ENCODE data around the gene OR8A1. TPM values are rescaled to one million over a fixed set of nuclear protein-coding genes. Genes with fewer than 3 reads are reported as not detected.

The OR8A1 gene
- total and polyA plus RNA-seq, 8 donors, result not detected

- Histone ChIP-seq H3K27me3 (peaks cover 0 to 20% (median 0%) of the 10 kb centered on the region in 3 donors), H3K27ac (no peak overlapping the region), H3K36me3 (no peaks in the 10 kb centered on the region), H3K4me3 (no peak overlapping the region), H3K4me1 (no peaks in the 10 kb centered on the region), H3K9me3 (no peaks in the 10 kb centered on the region)
- intact Hi-C loops (cut with DNase I; ENCODE audit: low total_unique reads), result no loop called here
- DNase-seq, result no peak
- TF ChIP-seq POLR2AphosphoS5 (IDR thresholded peaks at IDR 0.05) (no peak), CTCF (IDR thresholded peaks at IDR 0.05) (no peak), EP300 (IDR thresholded peaks at IDR 0.05) (no peak), POLR2A (IDR thresholded peaks at IDR 0.05) (no peak)
- 68 to 76% (median 72%) methylated on average over 2 of the region's 2 CpGs for WGBS, 5 donors
Measured at GRCh38 chr11:124591430-124591829, 21.6 kb downstream of the OR8A1 start.

GRCh38 chr11:124592627-124593026 is 22.8 kb downstream of the OR8A1 start:
- Histone ChIP-seq H3K9me3 (no peaks in the 10 kb centered on the region), H3K36me3 (no peaks in the 10 kb centered on the region), H3K4me1 (no peaks in the 10 kb centered on the region), H3K4me3 (no peak overlapping the region), H3K27ac (no peak overlapping the region), H3K27me3 (peaks cover 0 to 28% (median 0%) of the 10 kb centered on the region in 3 donors)
- DNase-seq, result no peak
- intact Hi-C loops (cut with DNase I; ENCODE audit: low total_unique reads), result no loop called here
- whole genome bisulfite sequencing, 5 donors, result 70 to 83% (median 74%) methylated on average over 6 of the region's 6 CpGs
- TF ChIP-seq POLR2A (IDR thresholded peaks at IDR 0.05) (no peak), POLR2AphosphoS5 (IDR thresholded peaks at IDR 0.05) (no peak), EP300 (IDR thresholded peaks at IDR 0.05) (no peak), CTCF (IDR thresholded peaks at IDR 0.05) (no peak)

GRCh38 chr11:124595302-124595701 is 25.5 kb downstream of the OR8A1 start:
- H3K36me3 ChIP-seq, result no peaks in the 10 kb centered on the region
- no peaks in the 10 kb centered on the region for H3K9me3 ChIP-seq
- H3K4me3 ChIP-seq, result no peak overlapping the region
- peaks cover 0 to 28% (median 0%) of the 10 kb centered on the region in 3 donors for H3K27me3 ChIP-seq
- no peak for DNase-seq
- no peak for TF ChIP-seq POLR2AphosphoS5 (IDR thresholded peaks at IDR 0.05)
- TF ChIP-seq EP300 (IDR thresholded peaks at IDR 0.05), result no peak
- TF ChIP-seq CTCF (IDR thresholded peaks at IDR 0.05), result no peak
- TF ChIP-seq POLR2A (IDR thresholded peaks at IDR 0.05), result no peak
- no peak overlapping the region for H3K27ac ChIP-seq
- H3K4me1 ChIP-seq, result no peaks in the 10 kb centered on the region
- intact Hi-C loops (cut with DNase I; ENCODE audit: low total_unique reads), result no loop called here
- 92 to 97% (median 92%) methylated on average over 3 of the region's 3 CpGs for WGBS, 5 donors

- intact Hi-C loops (cut with DNase I; ENCODE audit: low total_unique reads), result no loop called here
- DNase-seq, result no peak
- Histone ChIP-seq H3K27ac (no peak overlapping the region), H3K4me1 (no peaks in the 10 kb centered on the region), H3K36me3 (no peaks in the 10 kb centered on the region), H3K9me3 (no peaks in the 10 kb centered on the region), H3K4me3 (no peak overlapping the region), H3K27me3 (peaks cover 0 to 24% (median 0%) of the 10 kb centered on the region in 3 donors)
- TF ChIP-seq POLR2AphosphoS5 (IDR thresholded peaks at IDR 0.05) (no peak), EP300 (IDR thresholded peaks at IDR 0.05) (no peak)
Measured at GRCh38 chr11:124597626-124598025, 27.8 kb downstream of the OR8A1 start.

GRCh38 chr11:124600621-124601320 is 31.0 kb downstream of the OR8A1 start:
- WGBS, 5 donors, result 52 to 63% (median 58%) methylated on average over 5 of the region's 5 CpGs
- H3K27ac ChIP-seq, result no peak overlapping the region
- intact Hi-C loops (cut with DNase I; ENCODE audit: low total_unique reads), result no loop called here
- TF ChIP-seq POLR2A (IDR thresholded peaks at IDR 0.05) (no peak), POLR2AphosphoS5 (IDR thresholded peaks at IDR 0.05) (no peak), EP300 (IDR thresholded peaks at IDR 0.05) (no peak), CTCF (IDR thresholded peaks at IDR 0.05) (no peak)
- H3K27me3 ChIP-seq, result peaks cover 0 to 10% (median 0%) of the 10 kb centered on the region in 3 donors
- no peaks in the 10 kb centered on the region for H3K36me3 ChIP-seq
- H3K4me3 ChIP-seq, result no peak overlapping the region
- H3K4me1 ChIP-seq, result no peaks in the 10 kb centered on the region
- no peaks in the 10 kb centered on the region for H3K9me3 ChIP-seq
- DNase-seq, result no peak

Data from stomach (tissue), 9 donors.